ENCODE results near the gene NHERF1.

DNA sequence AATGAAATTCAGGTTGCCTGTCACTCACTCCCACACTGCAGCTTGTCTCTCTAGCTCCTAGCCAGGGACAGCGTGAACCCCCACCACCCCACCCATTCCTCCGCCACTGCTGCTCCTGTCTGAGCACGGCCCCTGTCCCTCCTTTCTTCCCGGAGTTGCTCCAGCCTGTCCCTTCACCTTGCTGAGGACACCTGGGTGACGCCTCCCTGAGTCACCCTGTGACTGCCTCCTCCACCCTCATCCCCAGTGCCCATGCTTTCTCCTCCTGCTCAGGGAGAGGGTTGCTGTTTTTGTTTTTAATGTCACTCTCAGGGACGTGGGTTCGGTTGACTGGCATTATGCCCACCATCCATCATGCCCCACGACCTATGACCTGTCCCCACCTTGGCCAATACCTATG is 53.5 kb downstream of the NHERF1 start:
- TF ChIP-seq, protein P1, sequence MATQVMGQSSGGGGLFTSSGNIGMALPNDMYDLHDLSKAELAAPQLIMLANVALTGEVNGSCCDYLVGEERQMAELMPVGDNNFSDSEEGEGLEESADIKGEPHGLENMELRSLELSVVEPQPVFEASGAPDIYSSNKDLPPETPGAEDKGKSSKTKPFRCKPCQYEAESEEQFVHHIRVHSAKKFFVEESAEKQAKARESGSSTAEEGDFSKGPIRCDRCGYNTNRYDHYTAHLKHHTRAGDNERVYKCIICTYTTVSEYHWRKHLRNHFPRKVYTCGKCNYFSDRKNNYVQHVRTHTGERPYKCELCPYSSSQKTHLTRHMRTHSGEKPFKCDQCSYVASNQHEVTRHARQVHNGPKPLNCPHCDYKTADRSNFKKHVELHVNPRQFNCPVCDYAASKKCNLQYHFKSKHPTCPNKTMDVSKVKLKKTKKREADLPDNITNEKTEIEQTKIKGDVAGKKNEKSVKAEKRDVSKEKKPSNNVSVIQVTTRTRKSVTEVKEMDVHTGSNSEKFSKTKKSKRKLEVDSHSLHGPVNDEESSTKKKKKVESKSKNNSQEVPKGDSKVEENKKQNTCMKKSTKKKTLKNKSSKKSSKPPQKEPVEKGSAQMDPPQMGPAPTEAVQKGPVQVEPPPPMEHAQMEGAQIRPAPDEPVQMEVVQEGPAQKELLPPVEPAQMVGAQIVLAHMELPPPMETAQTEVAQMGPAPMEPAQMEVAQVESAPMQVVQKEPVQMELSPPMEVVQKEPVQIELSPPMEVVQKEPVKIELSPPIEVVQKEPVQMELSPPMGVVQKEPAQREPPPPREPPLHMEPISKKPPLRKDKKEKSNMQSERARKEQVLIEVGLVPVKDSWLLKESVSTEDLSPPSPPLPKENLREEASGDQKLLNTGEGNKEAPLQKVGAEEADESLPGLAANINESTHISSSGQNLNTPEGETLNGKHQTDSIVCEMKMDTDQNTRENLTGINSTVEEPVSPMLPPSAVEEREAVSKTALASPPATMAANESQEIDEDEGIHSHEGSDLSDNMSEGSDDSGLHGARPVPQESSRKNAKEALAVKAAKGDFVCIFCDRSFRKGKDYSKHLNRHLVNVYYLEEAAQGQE (IDR thresholded peaks at IDR 0.05; ENCODE audit: insufficient read depth in 1 of 2, low read depth in 2 of 2, low read length in 2 of 2) = no peak
- TF ChIP-seq SIN3A (IDR thresholded peaks at IDR 0.05; ENCODE audit: borderline replicate concordance, insufficient read depth, low read length) = no peak
- TF ChIP-seq POLR2AphosphoS5 (IDR thresholded peaks at IDR 0.05; ENCODE audit: low read depth, low read length) = no peak
